Neural cell (in vitro differentiated cells): ENCODE data around the gene TYW1.
"Not testable (repeated sequence)": the region's sequence is repeated elsewhere in the genome, so short reads cannot be mapped to it uniquely, and the experiment has no call there.

ENCODE experiments used
- CTCF ChIP-seq: fragments of 450-650 bp; IDR thresholded peaks from 2 replicates; pipeline ENCODE4 v1.5.1; 2014; ENCODE audit warnings: antibody characterized with exemption, mild to moderate bottlenecking, moderate library complexity; ENCODE audit not compliant: poor library complexity, severe bottlenecking
- EP300 ChIP-seq: fragments of 450-650 bp; conservative IDR thresholded peaks from 2 replicates; pipeline ENCODE4 v1.6.1; 2014; ENCODE audit warnings: antibody characterized with exemption, mild to moderate bottlenecking, moderate library complexity; ENCODE audit not compliant: poor library complexity, severe bottlenecking
- EZH2 ChIP-seq: fragments of 200-600, 300-800 bp; shearing (Covaris generic), sonication (generic); IDR thresholded peaks from 2 replicates; pipeline ENCODE4 v1.6.1; 2014; ENCODE audit warnings: antibody characterized with exemption, low read length, borderline replicate concordance, mild to moderate bottlenecking; ENCODE audit not compliant: insufficient read depth, poor library complexity, severe bottlenecking
- MXI1 ChIP-seq: fragments of 450-650 bp; conservative IDR thresholded peaks from 2 replicates; pipeline ENCODE4 v1.6.1; 2014; ENCODE audit warnings: antibody characterized with exemption, mild to moderate bottlenecking; ENCODE audit not compliant: poor library complexity, severe bottlenecking
- POLR2AphosphoS5 ChIP-seq: IDR thresholded peaks from 2 replicates; pipeline ENCODE4 v1.6.1; 2012
- RAD21 ChIP-seq: fragments of 450-650 bp; conservative IDR thresholded peaks from 2 replicates; pipeline ENCODE4 v1.6.1; 2014; ENCODE audit warnings: antibody characterized with exemption, mild to moderate bottlenecking, moderate library complexity
- REST ChIP-seq: IDR thresholded peaks from 2 replicates; pipeline ENCODE4 v1.6.1; 2012; ENCODE audit warnings: borderline replicate concordance
- SMC3 ChIP-seq: fragments of 450-650 bp; conservative IDR thresholded peaks from 2 replicates; pipeline ENCODE4 v1.6.1; 2014; ENCODE audit warnings: antibody characterized with exemption, mild to moderate bottlenecking, moderate library complexity; ENCODE audit not compliant: poor library complexity
- TAF1 ChIP-seq: IDR thresholded peaks from 2 replicates; pipeline ENCODE4 v1.6.1; 2012; ENCODE audit warnings: low read depth

- not testable (repeated sequence) for TF ChIP-seq TAF1, CTCF, EZH2, POLR2AphosphoS5, REST, EP300, RAD21, MXI1, SMC3
Measured at GRCh38 chr7:67135617-67136486, 139.2 kb downstream of the TYW1 start.
